ENCODE measurements around the gene DDX24.

- TF ChIP-seq EGR1 (IDR thresholded peaks at IDR 0.05) (no peak), ZBTB7A (IDR thresholded peaks at IDR 0.05; ENCODE audit: low read depth) (no peak), TEAD4 (IDR thresholded peaks at IDR 0.05) (no peak)
Observed at GRCh38 chr14:94077111-94077821, 3.7 kb downstream of the DDX24 start.

Measured in Ishikawa (cell line).